ENCODE measurements around the gene SGMS1.

GRCh38 chr10:50310560-50311174 is 313.1 kb downstream of the SGMS1 start:
- peak; percentile 35; the same call in 1 of the 2 replicates for TF ChIP-seq CTCF (IDR thresholded peaks at IDR 0.05; ENCODE audit: low read length)
- no peak for TF ChIP-seq EZH2 (IDR thresholded peaks at IDR 0.05; ENCODE audit: borderline replicate concordance, low read length)

Data from OCI-LY1 (cell line).